ENCODE results near the gene LY6G6C.

DNA sequence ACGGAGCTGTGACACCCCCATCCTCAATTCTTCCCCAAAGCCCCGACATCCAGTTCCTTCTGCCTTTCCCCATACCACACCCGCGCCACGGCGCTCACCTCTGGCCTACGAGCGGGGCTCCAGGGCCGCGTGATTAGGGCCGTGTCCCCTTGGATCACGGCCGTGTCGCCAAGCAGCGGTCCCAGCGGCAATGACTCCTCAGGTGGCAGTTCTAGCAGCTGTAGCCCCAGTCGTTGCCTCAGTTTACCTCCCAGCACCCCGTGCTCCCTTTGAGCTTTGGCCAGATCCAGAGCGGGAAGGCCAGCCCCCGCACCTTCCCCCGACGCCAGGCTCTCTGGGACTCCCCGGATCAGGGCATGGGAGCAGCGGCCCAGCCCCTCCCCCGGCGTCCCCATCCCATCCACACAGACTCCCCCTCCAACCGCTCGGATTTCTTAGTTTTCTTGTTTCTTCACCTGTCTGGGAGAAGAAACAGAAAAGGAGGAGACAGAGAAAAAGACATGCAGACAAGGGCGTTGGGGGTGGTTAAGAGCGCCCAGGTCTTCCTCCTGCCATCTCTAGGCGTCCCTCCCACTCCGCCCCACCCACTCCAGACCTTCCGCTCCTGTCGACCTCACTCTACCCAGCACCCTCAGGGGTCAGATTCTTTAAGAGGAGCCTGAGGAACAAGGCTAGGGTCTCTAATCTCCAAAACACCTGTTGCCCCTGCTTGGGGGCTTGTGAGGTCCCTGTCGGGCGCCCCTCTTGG is 7.4 kb upstream of the LY6G6C start, which contains the start of gene DDAH2:
- TF ChIP-seq RAD21 (IDR thresholded peaks at IDR 0.05; ENCODE audit: low read length) (no peak), MAFK (IDR thresholded peaks at IDR 0.05; ENCODE audit: low read depth, low read length) (no peak), RFX5 (IDR thresholded peaks at IDR 0.05; ENCODE audit: low read depth, low read length) (no peak), POLR2A (IDR thresholded peaks at IDR 0.05; ENCODE audit: low read depth, low read length) (no peak), CEBPB (IDR thresholded peaks at IDR 0.05; ENCODE audit: low read depth, low read length) (no peak)
- TF ChIP-seq, protein P1, sequence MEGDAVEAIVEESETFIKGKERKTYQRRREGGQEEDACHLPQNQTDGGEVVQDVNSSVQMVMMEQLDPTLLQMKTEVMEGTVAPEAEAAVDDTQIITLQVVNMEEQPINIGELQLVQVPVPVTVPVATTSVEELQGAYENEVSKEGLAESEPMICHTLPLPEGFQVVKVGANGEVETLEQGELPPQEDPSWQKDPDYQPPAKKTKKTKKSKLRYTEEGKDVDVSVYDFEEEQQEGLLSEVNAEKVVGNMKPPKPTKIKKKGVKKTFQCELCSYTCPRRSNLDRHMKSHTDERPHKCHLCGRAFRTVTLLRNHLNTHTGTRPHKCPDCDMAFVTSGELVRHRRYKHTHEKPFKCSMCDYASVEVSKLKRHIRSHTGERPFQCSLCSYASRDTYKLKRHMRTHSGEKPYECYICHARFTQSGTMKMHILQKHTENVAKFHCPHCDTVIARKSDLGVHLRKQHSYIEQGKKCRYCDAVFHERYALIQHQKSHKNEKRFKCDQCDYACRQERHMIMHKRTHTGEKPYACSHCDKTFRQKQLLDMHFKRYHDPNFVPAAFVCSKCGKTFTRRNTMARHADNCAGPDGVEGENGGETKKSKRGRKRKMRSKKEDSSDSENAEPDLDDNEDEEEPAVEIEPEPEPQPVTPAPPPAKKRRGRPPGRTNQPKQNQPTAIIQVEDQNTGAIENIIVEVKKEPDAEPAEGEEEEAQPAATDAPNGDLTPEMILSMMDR (conservative IDR thresholded peaks at IDR 0.05; ENCODE audit: low read depth, low read length) = no peak
